ENCODE results near the gene ACSS1.

DNA sequence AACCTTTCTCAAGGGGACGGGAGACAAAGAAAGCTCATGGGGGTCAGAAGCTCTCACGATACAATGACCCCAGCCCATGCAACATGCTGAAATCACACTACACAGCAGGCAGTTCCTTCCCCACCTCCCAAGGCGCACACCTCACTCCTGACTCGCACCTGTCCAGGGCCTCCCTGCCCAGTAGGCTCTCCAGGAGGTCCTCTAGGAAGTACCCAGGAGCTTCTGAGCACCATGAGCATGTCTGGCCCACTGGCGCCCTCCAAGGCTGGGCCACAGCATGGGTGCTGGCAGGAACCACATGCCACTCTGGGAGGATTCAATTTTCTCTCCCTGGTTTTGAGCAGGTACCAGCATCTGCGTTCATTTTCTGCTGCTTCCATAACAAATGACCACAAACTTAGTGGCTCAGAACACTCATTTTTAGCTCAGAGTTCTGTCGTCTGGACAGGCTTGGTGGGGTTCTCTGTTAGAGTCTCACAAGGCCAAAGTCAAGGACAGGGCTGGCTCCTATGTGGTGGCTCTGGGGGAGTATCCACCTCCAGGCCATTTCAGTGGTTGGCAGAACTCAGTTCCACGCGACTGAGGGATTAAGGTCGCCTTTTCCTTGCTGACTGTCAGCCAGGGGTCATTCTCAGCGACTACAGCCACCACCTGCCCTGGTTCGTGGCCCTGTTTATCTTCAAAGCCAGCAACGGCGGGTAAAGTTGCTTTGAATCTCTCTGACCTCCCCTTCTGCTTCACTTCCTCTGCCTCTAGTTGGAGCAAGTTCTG is 32.7 kb downstream of the ACSS1 start:
- TF ChIP-seq, protein P1, sequence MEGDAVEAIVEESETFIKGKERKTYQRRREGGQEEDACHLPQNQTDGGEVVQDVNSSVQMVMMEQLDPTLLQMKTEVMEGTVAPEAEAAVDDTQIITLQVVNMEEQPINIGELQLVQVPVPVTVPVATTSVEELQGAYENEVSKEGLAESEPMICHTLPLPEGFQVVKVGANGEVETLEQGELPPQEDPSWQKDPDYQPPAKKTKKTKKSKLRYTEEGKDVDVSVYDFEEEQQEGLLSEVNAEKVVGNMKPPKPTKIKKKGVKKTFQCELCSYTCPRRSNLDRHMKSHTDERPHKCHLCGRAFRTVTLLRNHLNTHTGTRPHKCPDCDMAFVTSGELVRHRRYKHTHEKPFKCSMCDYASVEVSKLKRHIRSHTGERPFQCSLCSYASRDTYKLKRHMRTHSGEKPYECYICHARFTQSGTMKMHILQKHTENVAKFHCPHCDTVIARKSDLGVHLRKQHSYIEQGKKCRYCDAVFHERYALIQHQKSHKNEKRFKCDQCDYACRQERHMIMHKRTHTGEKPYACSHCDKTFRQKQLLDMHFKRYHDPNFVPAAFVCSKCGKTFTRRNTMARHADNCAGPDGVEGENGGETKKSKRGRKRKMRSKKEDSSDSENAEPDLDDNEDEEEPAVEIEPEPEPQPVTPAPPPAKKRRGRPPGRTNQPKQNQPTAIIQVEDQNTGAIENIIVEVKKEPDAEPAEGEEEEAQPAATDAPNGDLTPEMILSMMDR (IDR thresholded peaks at IDR 0.05) = no peak
- TF ChIP-seq POLR2AphosphoS5 (IDR thresholded peaks at IDR 0.05) = no peak

Measured in stomach (tissue), 4 donors.